Hepatocyte (in vitro differentiated cells): Measurements from ENCODE around the gene ACSBG1.

ENCODE experiments used
- CTCF ChIP-seq: fragments of 200-600 bp; sonication (generic); IDR thresholded peaks from 2 replicates; pipeline ENCODE4 v1.5.1; 2016; ENCODE audit warnings: antibody characterized with exemption, mild to moderate bottlenecking; ENCODE audit not compliant: poor library complexity
- EZH2phosphoT487 ChIP-seq: fragments of 200-600 bp; sonication (generic); IDR thresholded peaks from one replicate; pipeline ENCODE4 v1.6.1; 2018; ENCODE audit warnings: antibody characterized with exemption, mild to moderate bottlenecking, low read depth, moderate library complexity; ENCODE audit not compliant: unreplicated experiment, severe bottlenecking

- TF ChIP-seq CTCF: no peak
- no peak for TF ChIP-seq EZH2phosphoT487
Measured at GRCh38 chr15:78149068-78149804, 85.1 kb downstream of the ACSBG1 start, which contains the start of gene IDH3A.
